ENCODE results near the gene MRPL46.
"Not testable (repeated sequence)": the region's sequence is repeated elsewhere in the genome, so short reads cannot be mapped to it uniquely, and the experiment has no call there.

MRPL46 gene

DNA sequence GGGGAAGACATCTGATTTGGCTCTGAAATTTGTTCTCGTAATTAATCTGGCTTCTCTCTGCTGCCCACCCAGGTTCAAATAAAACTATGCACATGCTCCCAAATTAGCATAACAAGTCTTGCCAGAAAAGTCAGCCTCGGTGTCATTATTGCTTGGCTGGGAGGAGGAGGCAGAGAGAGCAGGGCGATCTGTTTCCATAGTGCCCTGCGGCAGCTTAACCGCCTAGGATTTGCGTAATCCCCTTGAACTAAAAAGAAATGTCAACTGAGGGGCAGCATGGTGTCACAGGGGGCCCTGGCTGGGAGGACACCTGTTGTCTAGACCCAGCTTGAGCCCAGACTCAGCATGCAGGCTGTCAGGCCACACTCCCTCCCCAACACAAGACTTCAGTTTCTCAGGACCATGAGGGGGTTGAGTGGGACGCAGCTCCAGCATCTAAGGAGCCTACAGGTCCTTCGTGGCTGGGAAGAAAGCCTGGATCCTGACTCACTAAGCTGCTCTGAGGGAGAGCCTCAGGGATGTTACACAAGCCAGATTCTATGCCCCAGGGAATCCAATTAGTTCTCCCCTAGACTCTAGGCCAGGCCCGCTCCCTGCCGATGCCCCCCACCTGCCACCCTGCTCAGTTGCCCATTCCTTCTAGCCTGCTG is 17.6 kb upstream of the MRPL46 start:
- in situ Hi-C loops (cut with MboI; ENCODE audit: low pct_unique_long_range_greater_than_20kb, low sequenced_read_pairs), result loop anchor here (5.0 to 25.0 kb wide), 2 partner anchors 47 to 702 kb away; no protein-coding TSS in a partner anchor

DNA sequence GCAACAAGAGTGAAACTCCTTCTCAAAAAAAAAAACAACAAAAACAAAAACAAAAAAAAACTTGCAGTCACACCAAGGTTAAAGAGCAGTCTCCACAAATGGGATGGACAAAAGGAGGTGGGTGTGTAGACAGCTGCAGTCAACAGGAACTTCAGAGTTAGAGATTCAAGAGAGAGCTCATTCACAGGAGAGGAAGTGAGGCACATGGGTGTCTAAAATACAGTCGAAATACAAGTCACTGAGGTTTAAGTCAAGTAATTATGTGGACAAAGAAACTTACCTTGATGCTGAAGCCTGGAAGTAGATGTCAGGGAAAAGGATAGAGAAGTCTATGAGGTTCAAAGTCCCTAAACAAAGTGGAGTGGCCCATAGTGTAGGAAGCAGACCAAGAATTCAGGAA is 15.1 kb upstream of the MRPL46 start:
- peak; percentile 36 for DNase-seq
- in situ Hi-C loops (cut with MboI; ENCODE audit: low pct_unique_long_range_greater_than_20kb, low sequenced_read_pairs), result loop anchor here (5.0 to 25.0 kb wide), 2 partner anchors 50 to 705 kb away; no protein-coding TSS in a partner anchor

More for the DNA sequence above, 17.6 kb upstream of the MRPL46 start:
- no peak for DNase-seq

DNA sequence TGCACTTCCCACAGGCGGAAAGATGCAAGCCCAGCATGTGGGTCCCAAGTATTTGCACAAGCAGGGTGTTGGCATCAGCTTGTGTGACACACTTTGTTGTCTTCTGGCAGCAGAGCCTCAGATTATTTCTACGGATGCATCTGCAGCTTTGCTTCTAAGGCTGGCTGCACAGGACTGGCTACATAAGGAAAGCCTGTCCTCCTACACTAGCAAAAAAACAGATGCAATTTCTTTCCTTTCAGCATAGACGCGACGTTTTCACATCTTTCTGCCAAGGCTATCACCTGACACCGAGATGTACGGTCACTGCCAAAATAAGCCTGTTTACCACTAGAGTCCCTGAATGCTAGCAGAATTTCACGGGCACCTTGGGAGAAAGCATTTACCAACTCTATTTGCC is 13.8 kb upstream of the MRPL46 start:
- no peak for DNase-seq
- in situ Hi-C loops (cut with MboI; ENCODE audit: low pct_unique_long_range_greater_than_20kb, low sequenced_read_pairs), result loop anchor here (5.0 to 25.0 kb wide), 2 partner anchors 51 to 706 kb away; no protein-coding TSS in a partner anchor

GRCh38 chr15:88479169-88479568 is 12.0 kb upstream of the MRPL46 start:
- in situ Hi-C loops (cut with MboI; ENCODE audit: low pct_unique_long_range_greater_than_20kb, low sequenced_read_pairs), result loop anchor here (25.0 kb wide), 1 partner anchor 708 kb away; no protein-coding TSS in a partner anchor

DNA sequence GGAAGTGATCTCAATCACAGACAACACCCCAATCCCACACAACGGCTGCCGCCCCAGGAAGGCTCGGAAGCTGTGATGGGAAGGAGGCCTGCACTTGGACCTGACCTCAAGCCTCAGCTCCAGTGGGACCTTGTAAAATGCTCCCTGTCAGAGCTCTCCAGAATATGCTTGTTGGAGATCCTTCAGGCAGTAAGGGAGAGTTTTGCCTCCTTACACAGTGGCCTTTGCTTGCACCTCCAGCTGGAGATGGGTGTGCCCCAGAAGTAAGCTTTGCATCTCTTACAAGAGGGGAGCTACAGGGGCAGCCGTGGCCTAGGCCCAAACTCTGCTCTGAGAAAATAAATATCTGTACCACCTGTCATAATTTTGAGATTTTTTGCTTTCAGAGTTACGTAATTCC is 10.7 kb upstream of the MRPL46 start:
- in situ Hi-C loops (cut with MboI; ENCODE audit: low pct_unique_long_range_greater_than_20kb, low sequenced_read_pairs), result loop anchor here (25.0 kb wide), 1 partner anchor 709 kb away; no protein-coding TSS in a partner anchor
- DNase-seq, result no peak

More at GRCh38 chr15:88479169-88479568, 12.0 kb upstream of the MRPL46 start:
- no peak for DNase-seq

GRCh38 chr15:88477126-88477525 is 9.9 kb upstream of the MRPL46 start:
- in situ Hi-C loops (cut with MboI; ENCODE audit: low pct_unique_long_range_greater_than_20kb, low sequenced_read_pairs), result loop anchor here (25.0 kb wide), 1 partner anchor 710 kb away; no protein-coding TSS in a partner anchor
- DNase-seq, result no peak

DNA sequence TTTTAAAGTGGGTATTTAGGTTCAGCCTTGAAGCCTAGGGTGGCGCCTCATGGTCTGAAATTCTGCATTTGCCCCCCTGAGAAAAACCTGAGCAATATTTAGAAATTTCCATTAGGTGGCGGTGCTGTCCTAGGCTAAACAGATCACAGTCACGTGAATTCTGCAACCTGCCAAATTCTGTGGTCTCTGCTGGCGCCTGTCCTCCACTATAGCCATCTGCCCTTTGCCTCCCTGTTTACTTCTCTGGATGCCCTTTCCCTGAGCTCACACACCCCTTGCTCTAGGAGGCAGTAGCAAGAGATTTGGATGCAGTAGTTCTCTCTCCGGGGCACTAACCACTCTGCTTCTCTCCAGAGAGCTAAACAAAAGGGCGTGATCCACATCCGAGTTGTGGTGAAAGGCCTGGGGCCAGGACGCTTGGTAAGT is 9.5 kb upstream of the MRPL46 start:
- peak; percentile 80 for DNase-seq
- in situ Hi-C loops (cut with MboI; ENCODE audit: low pct_unique_long_range_greater_than_20kb, low sequenced_read_pairs), result loop anchor here (25.0 kb wide), 1 partner anchor 711 kb away; no protein-coding TSS in a partner anchor

DNA sequence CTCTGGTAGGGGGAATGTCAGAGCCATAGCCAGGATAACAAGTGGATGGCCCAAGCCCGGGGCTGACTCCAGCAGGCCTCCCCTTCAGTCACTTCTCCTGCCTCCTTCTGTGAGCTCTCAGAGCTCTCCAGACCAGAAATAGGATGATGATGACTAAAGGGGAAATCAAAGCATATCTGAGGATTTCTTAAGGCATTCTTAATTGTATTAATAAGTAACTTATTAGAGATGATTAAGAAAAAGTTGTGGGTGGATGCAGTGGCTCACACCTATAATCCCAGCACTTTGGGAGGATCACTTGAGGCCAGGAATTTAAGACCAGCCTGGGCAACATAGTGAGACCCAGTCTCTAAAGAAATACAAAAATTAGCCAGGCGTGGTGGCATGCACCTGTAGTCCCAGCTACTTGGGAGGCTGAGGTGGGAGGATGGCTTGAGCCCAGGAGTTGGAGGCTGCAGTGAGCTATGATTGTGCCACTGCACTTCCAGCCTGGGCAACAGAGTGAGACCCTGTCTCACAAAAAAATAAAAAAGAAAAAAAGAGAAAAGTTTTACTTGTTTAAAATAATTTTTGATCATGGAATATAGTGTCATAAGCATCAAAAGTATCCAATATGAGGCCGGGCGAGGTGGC is 6.6 kb upstream of the MRPL46 start:
- DNase-seq; in situ Hi-C loops (cut with MboI; ENCODE audit: low pct_unique_long_range_greater_than_20kb, low sequenced_read_pairs): not testable (repeated sequence)

GRCh38 chr15:88472225-88472624 is 5.0 kb upstream of the MRPL46 start:
- no peak for DNase-seq
- in situ Hi-C loops (cut with MboI; ENCODE audit: low pct_unique_long_range_greater_than_20kb, low sequenced_read_pairs), result no loop called here

GRCh38 chr15:88470625-88471372 is 3.6 kb upstream of the MRPL46 start:
- peak; percentile 28 for DNase-seq
- in situ Hi-C loops (cut with MboI; ENCODE audit: low pct_unique_long_range_greater_than_20kb, low sequenced_read_pairs), result no loop called here

GRCh38 chr15:88469321-88469720 is 2.1 kb upstream of the MRPL46 start:
- peak; percentile 31 for DNase-seq
- in situ Hi-C loops (cut with MboI; ENCODE audit: low pct_unique_long_range_greater_than_20kb, low sequenced_read_pairs), result loop anchor here (10.0 kb wide), 1 partner anchor 155 kb away; the partner anchor contains the start of gene AEN

- not testable (repeated sequence) for DNase-seq
- in situ Hi-C loops (cut with MboI; ENCODE audit: low pct_unique_long_range_greater_than_20kb, low sequenced_read_pairs), result loop anchor here (10.0 kb wide), 1 partner anchor 156 kb away; the partner anchor contains the start of gene AEN
These were observed 1.5 kb upstream of the MRPL46 start for GRCh38 chr15:88468721-88469120.

- in situ Hi-C loops (cut with MboI; ENCODE audit: low pct_unique_long_range_greater_than_20kb, low sequenced_read_pairs), result loop anchor here (10.0 kb wide), 1 partner anchor 157 kb away; the partner anchor contains the start of gene AEN
- DNase-seq, result peak; percentile 60
These were observed 844 bp upstream of the MRPL46 start for GRCh38 chr15:88467935-88468528.

- DNase-seq, result peak; percentile 39
- in situ Hi-C loops (cut with MboI; ENCODE audit: low pct_unique_long_range_greater_than_20kb, low sequenced_read_pairs), result loop anchor here (10.0 kb wide), 1 partner anchor 159 kb away; the partner anchor contains the start of gene AEN
These were observed 1.5 kb downstream of the MRPL46 start for GRCh38 chr15:88465633-88466224.

DNA sequence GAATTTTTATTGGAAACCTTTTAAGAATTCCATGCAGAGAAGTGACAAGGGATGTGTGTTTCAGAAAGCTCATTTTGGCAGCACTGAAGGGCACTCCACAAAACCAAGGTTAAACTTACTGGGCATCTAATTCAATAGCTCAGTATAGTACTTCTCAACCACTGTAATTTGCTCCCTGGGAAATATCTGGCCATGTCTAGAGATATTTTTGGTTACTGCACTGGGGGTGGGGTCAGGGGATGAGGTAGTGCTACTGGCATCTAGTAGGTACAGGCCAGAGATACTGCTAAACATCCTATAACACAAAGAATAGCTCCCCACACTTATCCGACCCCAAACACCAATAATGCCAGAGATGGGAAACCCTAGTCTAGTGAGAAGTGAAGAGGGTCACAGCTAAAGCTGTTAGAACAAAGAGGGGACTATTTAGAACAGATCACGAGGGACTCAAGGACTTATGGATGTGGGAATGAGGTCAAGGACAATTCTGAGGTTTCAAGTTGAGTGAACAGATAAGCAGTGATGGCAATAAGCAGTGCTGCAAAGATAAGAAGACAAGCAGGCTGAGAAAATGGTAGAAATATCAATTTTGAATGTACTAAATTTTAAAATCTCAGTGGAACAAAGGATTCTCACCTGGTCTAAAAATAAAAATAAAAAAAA is 3.2 kb downstream of the MRPL46 start:
- in situ Hi-C loops (cut with MboI; ENCODE audit: low pct_unique_long_range_greater_than_20kb, low sequenced_read_pairs), result loop anchor here (10.0 kb wide), 1 partner anchor 161 kb away; the partner anchor contains the start of gene AEN
- DNase-seq, result no peak

DNA sequence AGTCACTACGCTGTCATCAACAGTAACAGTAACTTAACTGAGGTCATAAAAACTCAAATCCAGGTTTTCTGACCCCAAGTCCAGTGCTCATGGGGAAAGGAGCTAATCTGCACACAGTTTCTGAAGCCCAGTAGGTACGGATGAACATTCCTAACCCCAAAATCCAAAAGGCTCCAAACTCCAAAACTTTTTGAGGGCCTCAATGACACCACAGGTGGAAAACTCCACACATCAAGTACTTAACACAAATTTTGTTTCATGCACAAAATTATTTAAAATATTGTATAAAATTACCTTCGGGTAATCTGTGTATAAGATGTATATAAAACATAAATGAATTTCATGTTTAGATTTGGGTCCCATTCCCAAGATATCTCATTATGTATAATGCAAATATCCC is 10.5 kb downstream of the MRPL46 start:
- in situ Hi-C loops (cut with MboI; ENCODE audit: low pct_unique_long_range_greater_than_20kb, low sequenced_read_pairs), result no loop called here
- no peak for DNase-seq

DNA sequence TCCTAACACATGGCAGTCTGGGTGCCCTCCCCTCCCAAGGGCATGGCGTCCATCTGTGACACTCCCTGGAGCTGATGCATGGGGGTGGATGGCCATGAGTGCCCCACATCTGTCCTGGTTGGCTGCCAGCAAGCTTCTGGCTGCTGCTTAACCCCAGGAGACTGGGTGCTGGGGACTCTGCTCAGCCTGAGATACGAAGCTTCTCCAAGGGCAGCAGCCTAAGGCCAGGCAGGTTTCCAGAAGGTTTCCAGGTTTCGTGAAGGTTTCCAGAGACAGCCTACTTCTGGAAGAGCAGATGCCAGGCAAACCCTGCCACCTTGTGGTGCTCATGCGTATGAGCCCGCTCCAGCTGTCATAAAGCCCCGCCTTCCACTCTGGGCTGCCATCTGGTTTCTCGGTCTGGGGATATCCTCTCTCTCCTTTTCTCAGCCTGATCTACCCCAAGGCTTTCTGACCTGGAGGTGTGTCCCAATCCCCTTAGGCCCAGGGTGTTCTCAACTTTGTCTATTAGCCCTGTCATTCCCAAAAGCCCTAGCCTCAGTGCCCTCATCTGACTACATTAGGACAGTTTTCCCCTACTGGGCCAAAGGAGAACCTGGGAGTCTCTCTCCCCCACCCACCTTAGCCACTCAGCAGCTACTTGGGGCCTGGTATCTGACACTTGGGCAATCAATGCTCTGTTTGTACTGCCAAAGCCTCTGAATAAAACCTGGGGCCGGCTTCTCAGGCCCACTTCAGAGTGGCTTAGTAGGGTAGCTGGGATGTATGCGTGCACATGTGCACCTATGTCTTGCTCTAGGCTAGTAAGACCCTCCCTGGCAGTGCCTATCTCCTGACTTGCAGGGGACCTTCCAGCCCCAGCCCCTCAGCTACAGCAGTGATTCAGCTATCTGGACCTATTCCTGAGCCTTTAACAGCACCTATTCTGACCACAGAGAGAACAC is 12.0 kb downstream of the MRPL46 start:
- in situ Hi-C loops (cut with MboI; ENCODE audit: low pct_unique_long_range_greater_than_20kb, low sequenced_read_pairs), result no loop called here
- DNase-seq, result peak; percentile 89
